ENCODE results near the gene ST6GAL1.

ST6GAL1 gene

GRCh38 chr3:186909078-186909853 is 21.1 kb upstream of the ST6GAL1 start:
- TF ChIP-seq REST (IDR thresholded peaks at IDR 0.05; ENCODE audit: insufficient read depth in 1 of 2, low read depth in 2 of 2, low read length in 2 of 2), result no peak
- TF ChIP-seq TAF1 (IDR thresholded peaks at IDR 0.05; ENCODE audit: borderline replicate concordance, insufficient read depth, low read length), result no peak
- TF ChIP-seq FOXP2 (optimal IDR thresholded peaks at IDR 0.05; ENCODE audit: borderline replicate concordance, extremely low read depth, extremely low read length, insufficient read depth), result no peak
- no peak for TF ChIP-seq POLR2AphosphoS5 (IDR thresholded peaks at IDR 0.05; ENCODE audit: low read depth, low read length)
- TF ChIP-seq SIN3A (IDR thresholded peaks at IDR 0.05; ENCODE audit: borderline replicate concordance, insufficient read depth, low read length), result no peak

GRCh38 chr3:186915806-186916796 is 14.2 kb upstream of the ST6GAL1 start:
- TF ChIP-seq POLR2AphosphoS5 (IDR thresholded peaks at IDR 0.05; ENCODE audit: low read depth, low read length) (no peak), SIN3A (IDR thresholded peaks at IDR 0.05; ENCODE audit: borderline replicate concordance, insufficient read depth, low read length) (no peak), REST (IDR thresholded peaks at IDR 0.05; ENCODE audit: insufficient read depth in 1 of 2, low read depth in 2 of 2, low read length in 2 of 2) (no peak), TAF1 (IDR thresholded peaks at IDR 0.05; ENCODE audit: borderline replicate concordance, insufficient read depth, low read length) (no peak), FOXP2 (optimal IDR thresholded peaks at IDR 0.05; ENCODE audit: borderline replicate concordance, extremely low read depth, extremely low read length, insufficient read depth) (no peak)

- TF ChIP-seq FOXP2 (optimal IDR thresholded peaks at IDR 0.05; ENCODE audit: borderline replicate concordance, extremely low read depth, extremely low read length, insufficient read depth) (no peak), REST (IDR thresholded peaks at IDR 0.05; ENCODE audit: insufficient read depth in 1 of 2, low read depth in 2 of 2, low read length in 2 of 2) (no peak), TAF1 (IDR thresholded peaks at IDR 0.05; ENCODE audit: borderline replicate concordance, insufficient read depth, low read length) (no peak), POLR2AphosphoS5 (IDR thresholded peaks at IDR 0.05; ENCODE audit: low read depth, low read length) (no peak), SIN3A (IDR thresholded peaks at IDR 0.05; ENCODE audit: borderline replicate concordance, insufficient read depth, low read length) (no peak)
These were observed 12.6 kb upstream of the ST6GAL1 start for GRCh38 chr3:186917512-186918312.

GRCh38 chr3:186920301-186920700 is 10.0 kb upstream of the ST6GAL1 start:
- TF ChIP-seq FOXP2 (optimal IDR thresholded peaks at IDR 0.05; ENCODE audit: borderline replicate concordance, extremely low read depth, extremely low read length, insufficient read depth), result no peak
- no peak for TF ChIP-seq REST (IDR thresholded peaks at IDR 0.05; ENCODE audit: insufficient read depth in 1 of 2, low read depth in 2 of 2, low read length in 2 of 2)
- no peak for TF ChIP-seq TAF1 (IDR thresholded peaks at IDR 0.05; ENCODE audit: borderline replicate concordance, insufficient read depth, low read length)
- no peak for TF ChIP-seq SIN3A (IDR thresholded peaks at IDR 0.05; ENCODE audit: borderline replicate concordance, insufficient read depth, low read length)
- TF ChIP-seq POLR2AphosphoS5 (IDR thresholded peaks at IDR 0.05; ENCODE audit: low read depth, low read length), result no peak

Measured in PFSK-1 (cell line).